ES-I3 (cell line): ENCODE data around the gene LIME1.

Experiments used
- H3K36me3 ChIP-seq: 2 replicates; pipeline ENCODE4 v1.6.1; 2013; ENCODE audit warnings: mild to moderate bottlenecking, low read length, control low read depth, moderate library complexity; ENCODE audit not compliant: insufficient read depth
- H3K4me1 ChIP-seq: 2 replicates; pipeline ENCODE4 v1.6.1; 2013; ENCODE audit warnings: mild to moderate bottlenecking, control low read depth, low read length; ENCODE audit not compliant: insufficient read depth
- H3K9ac ChIP-seq: 2 replicates; pipeline ENCODE4 v1.6.1; 2013; ENCODE audit warnings: low read depth, mild to moderate bottlenecking, low read length, moderate library complexity
- H3K9me3 ChIP-seq: 2 replicates; pipeline ENCODE4 v1.6.1; 2013; ENCODE audit warnings: mild to moderate bottlenecking, low read length, moderate library complexity; ENCODE audit not compliant: control insufficient read depth, insufficient read depth

The LIME1 gene, protein sequence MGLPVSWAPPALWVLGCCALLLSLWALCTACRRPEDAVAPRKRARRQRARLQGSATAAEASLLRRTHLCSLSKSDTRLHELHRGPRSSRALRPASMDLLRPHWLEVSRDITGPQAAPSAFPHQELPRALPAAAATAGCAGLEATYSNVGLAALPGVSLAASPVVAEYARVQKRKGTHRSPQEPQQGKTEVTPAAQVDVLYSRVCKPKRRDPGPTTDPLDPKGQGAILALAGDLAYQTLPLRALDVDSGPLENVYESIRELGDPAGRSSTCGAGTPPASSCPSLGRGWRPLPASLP

DNA sequence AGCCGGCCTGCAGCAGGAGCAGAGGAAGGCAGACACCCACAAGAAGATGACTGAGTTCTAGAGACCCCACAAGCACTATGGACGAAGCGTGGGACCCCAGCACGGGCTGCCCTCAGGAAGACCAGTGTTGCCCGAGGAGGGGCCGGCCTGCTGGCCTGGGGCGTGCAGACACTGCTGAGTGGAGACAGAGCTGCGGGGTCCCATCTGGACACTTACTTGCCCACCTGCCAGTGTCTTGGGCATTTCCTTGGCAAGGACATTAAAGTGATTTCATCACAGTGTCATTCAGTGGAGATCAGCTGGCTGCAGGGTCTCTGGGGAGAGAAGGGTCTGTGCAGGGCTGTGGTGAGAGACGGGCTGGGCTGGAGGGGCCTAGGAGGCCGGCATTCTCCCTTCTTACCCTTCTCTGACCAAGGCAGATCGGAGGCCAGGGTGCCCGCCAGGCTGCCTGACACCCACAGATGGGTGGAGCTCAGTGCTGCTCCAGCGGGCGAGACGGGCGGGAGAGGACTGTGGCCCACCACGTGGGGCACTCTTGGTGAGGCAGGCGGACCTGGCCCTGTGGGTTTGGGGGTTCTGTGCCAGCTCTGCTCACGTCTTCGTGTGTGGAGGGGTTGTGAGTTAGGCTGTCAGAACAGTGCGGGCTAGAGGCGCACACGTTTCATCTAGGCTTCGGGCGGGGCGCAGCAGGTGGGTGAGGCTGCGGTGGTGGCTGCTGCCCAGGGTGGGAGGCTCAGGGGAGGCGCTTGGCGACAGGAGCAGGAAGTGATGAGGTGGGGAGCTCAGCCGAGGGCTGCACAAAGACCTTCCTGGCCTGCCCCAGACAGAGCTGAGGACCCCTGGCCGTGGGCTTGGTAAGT lies at the start of gene LIME1:
Gene LIME1 (plus strand): TSS at position 806 of the 860 bp plus-strand sequence. CDS start 886 bp downstream, outside the sequence.
- Histone ChIP-seq H3K36me3 (no peaks in the 10 kb centered on the region; the same call in 1 of the 2 replicates), H3K9ac (peak within 1 kb of the TSS; percentile 33; the same call in 1 of the 2 replicates), H3K4me1 (peaks cover 3% of the 10 kb centered on the region; the same call in 1 of the 2 replicates)

DNA sequence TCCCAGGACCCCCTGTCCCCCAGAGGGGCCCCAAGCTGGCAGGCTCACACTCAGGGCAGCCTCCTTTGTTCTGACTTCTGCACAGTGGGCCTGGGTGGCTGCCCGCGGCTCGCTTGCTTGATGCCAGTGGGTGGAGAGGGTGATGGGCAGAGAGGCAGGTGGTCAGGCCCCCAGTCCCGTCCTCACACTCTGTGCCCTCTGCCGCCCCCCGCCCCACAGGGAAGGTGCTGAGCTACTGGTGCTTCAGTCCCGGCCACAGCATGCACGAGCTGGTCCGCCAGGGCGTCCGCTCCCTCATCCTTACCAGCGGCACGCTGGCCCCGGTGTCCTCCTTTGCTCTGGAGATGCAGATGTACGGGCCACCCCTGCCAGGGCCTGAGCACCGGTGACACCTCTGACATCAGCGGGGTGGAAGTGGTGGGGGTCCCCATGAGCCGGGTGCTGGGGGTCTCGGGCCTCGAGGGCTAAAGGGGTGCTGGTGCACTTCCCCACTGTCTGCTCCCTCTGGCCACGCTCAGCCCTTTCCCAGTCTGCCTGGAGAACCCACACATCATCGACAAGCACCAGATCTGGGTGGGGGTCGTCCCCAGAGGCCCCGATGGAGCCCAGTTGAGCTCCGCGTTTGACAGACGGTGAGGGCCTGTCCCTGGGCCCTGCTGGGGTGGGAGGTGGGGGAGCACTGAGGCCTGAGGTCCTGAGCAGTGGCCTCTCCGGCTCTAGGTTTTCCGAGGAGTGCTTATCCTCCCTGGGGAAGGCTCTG lies 48.9 kb upstream of the LIME1 start:
- no peak overlapping the region for H3K9ac ChIP-seq
- H3K9me3 ChIP-seq = no peaks in the 10 kb centered on the region
- H3K4me1 ChIP-seq = peaks cover 3% of the 10 kb centered on the region; the same call in 1 of the 2 replicates
- H3K36me3 ChIP-seq = 0 out of 2 replicates have a peak, but pooled peaks cover 3% of the 10 kb centered on the region

More for the DNA sequence above, at the start of gene LIME1:
- H3K9me3 ChIP-seq = no peaks in the 10 kb centered on the region

DNA sequence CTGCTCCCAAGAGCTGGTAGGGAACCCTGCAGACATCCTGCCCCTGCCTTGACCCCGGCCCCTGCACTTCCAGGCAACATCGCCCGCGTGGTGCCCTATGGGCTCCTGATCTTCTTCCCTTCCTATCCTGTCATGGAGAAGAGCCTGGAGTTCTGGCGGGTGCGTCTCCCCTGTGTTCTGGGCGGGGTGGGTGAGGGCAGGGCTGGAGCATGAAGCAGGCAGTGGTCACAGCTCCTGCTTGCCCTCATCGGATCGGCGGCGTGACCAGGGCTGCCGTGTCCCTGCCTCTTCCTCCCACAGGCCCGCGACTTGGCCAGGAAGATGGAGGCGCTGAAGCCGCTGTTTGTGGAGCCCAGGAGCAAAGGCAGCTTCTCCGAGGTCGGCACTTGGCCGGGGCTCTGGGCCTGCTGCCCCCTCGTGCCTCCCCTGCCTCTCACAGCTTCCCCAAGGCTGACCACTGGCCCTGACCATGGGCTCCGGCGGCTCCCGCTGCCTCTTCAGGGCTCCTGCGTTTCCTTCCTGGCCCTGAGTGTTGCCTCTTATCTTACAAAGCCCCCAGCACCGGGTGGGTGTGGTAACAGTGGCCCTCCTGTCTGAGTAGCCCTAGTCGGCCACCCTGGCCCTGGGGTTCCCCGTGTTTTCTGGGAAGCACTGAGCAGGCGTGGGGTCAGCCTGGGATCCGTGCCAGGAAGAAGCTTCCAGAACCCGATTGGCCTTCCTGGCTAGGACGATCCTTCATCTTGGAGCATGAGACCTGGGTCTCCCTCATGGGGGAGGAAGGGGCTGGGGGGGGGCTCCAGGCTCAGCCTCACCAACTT lies 48.0 kb upstream of the LIME1 start:
- no peaks in the 10 kb centered on the region for H3K36me3 ChIP-seq

DNA sequence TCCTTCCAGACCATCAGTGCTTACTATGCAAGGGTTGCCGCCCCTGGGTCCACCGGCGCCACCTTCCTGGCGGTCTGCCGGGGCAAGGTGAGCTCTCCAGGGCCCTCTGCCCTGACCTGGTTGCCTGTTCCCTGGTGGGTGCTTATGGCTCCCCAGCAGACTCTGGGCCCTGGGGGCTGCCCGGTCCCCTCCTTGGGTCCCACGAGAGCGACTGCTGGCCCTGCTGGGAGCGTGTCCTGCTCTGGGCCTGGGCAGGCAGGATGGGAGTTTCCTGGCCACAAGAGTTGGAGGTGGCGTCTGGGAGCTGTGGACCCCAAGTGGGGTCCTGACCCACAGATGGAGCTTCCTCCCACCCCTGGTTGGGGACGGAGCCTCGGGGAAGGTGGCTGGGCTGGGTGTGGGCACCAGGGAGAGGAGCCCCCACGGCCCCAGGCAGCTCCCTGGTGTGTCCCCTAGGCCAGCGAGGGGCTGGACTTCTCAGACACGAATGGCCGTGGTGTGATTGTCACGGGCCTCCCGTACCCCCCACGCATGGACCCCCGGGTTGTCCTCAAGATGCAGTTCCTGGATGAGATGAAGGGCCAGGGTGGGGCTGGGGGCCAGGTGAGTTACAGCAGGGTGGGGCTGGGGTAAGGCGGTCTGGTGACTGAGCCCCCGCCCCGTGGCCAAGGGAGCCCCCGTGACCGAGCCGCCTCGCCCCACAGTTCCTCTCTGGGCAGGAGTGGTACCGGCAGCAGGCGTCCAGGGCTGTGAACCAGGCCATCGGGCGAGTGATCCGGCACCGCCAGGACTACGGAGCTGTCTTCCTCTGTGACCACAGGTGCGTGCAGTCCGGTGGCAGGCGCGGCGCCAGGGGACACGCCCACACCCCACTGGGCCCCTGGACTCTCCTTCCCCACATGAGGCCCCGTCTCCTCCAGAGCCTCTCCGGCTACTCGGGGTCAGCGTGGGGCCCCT lies 47.1 kb upstream of the LIME1 start:
- Histone ChIP-seq H3K4me1 (no peaks in the 10 kb centered on the region; the same call in 1 of the 2 replicates), H3K9me3 (no peaks in the 10 kb centered on the region), H3K36me3 (peaks cover 2% of the 10 kb centered on the region; the same call in 1 of the 2 replicates), H3K9ac (no peak overlapping the region)

More for the DNA sequence above, 48.0 kb upstream of the LIME1 start:
- Histone ChIP-seq H3K9ac (no peak overlapping the region), H3K4me1 (no peaks in the 10 kb centered on the region; the same call in 1 of the 2 replicates), H3K9me3 (no peaks in the 10 kb centered on the region)

DNA sequence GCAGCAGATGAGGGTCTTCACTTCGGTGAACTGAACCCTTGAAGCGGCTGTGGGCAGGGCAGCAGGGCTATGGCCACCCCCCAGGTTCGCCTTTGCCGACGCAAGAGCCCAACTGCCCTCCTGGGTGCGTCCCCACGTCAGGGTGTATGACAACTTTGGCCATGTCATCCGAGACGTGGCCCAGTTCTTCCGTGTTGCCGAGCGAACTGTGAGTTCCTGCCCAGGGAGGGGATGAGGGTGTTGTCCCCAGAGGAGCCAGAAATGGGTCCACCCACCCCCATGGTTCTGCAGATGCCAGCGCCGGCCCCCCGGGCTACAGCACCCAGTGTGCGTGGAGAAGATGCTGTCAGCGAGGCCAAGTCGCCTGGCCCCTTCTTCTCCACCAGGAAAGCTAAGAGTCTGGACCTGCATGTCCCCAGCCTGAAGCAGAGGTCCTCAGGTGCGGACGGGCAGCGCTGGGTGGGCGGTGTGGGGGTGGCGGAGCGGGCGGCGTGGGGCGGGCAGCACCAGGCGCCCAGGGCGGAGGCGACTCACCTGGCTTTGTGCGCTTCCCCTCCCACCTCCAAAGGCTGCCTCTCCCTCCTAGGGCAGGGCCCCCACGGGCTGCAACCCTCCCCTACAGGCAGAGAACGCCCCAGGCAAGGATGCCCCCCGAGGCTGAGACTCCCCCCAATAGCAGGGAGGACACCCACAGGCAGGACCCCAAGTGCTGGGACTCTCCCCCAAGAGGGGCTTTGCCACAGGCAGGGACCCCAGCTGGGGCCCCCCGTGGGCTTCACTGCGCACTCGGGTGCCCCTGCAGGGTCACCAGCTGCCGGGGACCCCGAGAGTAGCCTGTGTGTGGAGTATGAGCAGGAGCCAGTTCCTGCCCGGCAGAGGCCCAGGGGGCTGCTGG lies 46.2 kb upstream of the LIME1 start:
- no peak overlapping the region for H3K9ac ChIP-seq
- H3K36me3 ChIP-seq = peaks cover 2% of the 10 kb centered on the region; the same call in 1 of the 2 replicates
- H3K9me3 ChIP-seq = no peaks in the 10 kb centered on the region
- H3K4me1 ChIP-seq = no peaks in the 10 kb centered on the region; the same call in 1 of the 2 replicates

DNA sequence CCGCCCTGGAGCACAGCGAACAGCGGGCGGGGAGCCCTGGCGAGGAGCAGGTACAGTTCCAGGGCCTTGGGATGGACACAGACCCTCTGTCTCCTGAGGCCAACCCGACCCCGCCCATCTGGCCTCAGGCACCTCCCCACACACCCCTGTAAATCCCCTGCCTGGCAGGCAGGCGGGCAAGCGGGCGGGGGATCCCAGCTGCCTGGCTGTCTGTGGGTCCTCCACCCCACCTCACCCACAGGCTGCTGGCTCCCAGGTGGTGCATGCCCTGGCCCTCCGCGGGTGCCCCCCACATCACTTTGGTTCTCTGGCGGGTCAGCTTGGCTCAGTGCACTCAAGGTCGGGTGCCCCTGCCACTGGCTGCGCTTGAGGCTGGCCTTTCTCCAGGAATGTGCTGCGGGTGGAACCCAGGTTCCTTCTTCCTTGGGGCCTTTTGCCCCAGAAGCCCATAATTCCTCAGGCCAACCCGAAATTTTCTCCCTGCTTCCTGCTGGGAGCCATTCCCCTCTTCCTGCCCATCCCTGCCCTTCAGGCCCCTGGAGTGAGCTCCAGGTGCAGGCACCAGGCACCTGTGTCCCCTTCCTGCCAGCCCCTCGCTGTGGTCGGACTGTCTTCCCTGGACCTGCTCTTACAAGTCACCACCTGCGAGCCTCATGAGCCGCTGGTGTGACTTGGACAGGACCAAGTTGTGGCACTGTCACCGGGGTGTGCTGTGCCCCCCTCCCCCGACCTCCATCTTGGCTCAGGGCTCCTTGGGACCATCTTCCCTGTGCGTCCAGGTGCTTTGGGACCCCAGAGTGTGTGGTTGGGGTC lies 45.4 kb upstream of the LIME1 start:
- H3K36me3 ChIP-seq = peaks cover 2% of the 10 kb centered on the region; the same call in 1 of the 2 replicates
- H3K9me3 ChIP-seq = no peaks in the 10 kb centered on the region
- H3K4me1 ChIP-seq = peaks cover 3% of the 10 kb centered on the region; the same call in 1 of the 2 replicates
- H3K9ac ChIP-seq = no peak overlapping the region

DNA sequence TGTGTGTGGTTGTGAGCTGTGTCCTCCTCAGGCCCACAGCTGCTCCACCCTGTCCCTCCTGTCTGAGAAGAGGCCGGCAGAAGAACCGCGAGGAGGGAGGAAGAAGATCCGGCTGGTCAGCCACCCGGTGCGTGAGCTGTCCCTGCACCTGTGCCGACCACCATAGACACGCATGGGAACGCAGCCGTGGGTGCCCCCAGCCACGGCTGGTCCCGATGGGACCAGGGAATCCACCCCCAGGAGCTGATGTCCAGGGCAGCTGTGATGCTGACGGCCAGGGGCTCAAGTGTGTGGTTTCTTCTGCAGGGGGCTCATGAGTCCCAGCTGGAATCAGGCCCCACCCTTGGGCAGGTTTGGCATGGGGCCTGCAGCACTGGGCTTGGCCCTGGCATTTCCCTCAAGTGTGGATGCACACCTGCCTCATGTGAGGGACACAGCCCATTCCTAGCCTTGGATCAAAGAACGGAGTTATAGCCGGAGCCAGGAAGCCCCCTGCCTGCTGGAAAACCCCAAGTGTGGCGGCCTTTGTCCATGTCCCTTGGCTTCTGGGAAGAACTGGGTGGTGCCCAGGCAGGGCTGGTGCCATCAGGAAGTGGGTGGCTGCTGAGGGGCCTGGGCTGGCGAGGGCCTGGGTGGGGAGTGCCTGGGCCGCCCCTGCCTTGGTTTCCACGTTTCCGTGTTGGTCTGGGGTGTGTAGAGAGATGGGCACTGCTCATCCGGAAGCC lies 44.6 kb upstream of the LIME1 start:
- Histone ChIP-seq H3K36me3 (peaks cover 2% of the 10 kb centered on the region; the same call in 1 of the 2 replicates), H3K4me1 (peaks cover 6% of the 10 kb centered on the region; the same call in 1 of the 2 replicates), H3K9ac (no peak overlapping the region), H3K9me3 (no peaks in the 10 kb centered on the region)

DNA sequence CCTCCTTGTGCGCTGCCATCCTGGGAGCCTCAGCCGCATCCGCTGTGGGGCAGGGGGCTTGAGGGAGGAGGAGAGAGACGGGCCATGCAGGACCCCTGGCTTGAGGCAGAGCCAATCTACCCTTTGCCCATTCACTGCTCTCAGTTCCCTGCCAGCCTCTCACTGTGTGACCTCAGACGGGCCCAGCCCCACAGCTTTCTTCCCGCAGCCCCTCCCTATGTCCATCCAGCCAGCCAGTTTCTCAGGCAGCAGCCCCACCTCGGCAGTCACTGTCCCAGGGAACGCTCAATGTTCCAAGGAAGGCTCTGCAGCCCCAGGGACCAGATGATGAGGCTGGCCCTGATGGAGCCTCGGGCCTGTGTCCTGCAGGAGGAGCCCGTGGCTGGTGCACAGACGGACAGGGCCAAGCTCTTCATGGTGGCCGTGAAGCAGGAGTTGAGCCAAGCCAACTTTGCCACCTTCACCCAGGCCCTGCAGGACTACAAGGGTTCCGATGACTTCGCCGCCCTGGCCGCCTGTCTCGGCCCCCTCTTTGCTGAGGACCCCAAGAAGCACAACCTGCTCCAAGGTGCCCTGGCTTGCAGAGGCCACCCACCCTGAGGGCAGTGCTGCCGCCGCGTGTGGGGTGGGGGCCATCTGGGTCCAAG lies 43.9 kb upstream of the LIME1 start:
- Histone ChIP-seq H3K4me1 (peaks cover 6% of the 10 kb centered on the region; the same call in 1 of the 2 replicates), H3K9me3 (no peaks in the 10 kb centered on the region), H3K9ac (no peak overlapping the region), H3K36me3 (peaks cover 2% of the 10 kb centered on the region; the same call in 1 of the 2 replicates)

DNA sequence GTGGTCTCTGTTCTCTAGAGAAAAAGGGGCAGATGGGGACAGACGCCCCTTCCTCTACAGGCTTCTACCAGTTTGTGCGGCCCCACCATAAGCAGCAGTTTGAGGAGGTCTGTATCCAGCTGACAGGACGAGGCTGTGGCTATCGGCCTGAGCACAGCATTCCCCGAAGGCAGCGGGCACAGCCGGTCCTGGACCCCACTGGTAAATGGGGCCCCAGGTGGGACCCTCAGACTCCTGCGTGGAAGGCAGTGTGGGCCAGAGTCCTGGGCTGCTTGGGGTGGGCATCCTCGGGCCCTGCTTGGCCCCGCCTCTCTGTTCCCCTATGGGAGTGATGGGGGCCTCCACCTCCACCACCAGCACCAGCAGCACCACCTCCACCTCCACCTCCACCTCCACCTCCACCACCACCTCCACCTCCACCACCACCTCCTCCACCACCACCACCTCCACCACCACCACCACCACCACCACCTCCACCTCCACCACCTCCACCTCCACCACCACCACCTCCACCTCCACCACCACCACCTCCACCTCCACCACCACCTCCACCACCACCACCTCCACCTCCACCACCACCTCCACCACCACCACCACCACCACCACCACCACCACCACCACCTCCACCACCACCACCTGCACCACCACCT lies 43.3 kb upstream of the LIME1 start:
- Histone ChIP-seq H3K36me3 (peaks cover 2% of the 10 kb centered on the region; the same call in 1 of the 2 replicates), H3K9ac (no peak overlapping the region), H3K9me3 (no peaks in the 10 kb centered on the region), H3K4me1 (peaks cover 6% of the 10 kb centered on the region; the same call in 1 of the 2 replicates)
